Activated CD8-positive, alpha-beta memory T cell treated with anti-CD3 and anti-CD28 coated beads, Interleukin-2, amount 50 U/mL, for 1 hour (primary cell): ENCODE measurements around the gene PCDHA7.
"Not testable (repeated sequence)": the region's sequence is repeated elsewhere in the genome, so short reads cannot be mapped to it uniquely, and the experiment has no call there.

ENCODE experiments used
- DNase-seq: peaks from one replicate; pipeline ENCODE4 v3.0.0-alpha.2; 2020; ENCODE audit errors: extremely low read depth

PCDHA7 gene

DNA sequence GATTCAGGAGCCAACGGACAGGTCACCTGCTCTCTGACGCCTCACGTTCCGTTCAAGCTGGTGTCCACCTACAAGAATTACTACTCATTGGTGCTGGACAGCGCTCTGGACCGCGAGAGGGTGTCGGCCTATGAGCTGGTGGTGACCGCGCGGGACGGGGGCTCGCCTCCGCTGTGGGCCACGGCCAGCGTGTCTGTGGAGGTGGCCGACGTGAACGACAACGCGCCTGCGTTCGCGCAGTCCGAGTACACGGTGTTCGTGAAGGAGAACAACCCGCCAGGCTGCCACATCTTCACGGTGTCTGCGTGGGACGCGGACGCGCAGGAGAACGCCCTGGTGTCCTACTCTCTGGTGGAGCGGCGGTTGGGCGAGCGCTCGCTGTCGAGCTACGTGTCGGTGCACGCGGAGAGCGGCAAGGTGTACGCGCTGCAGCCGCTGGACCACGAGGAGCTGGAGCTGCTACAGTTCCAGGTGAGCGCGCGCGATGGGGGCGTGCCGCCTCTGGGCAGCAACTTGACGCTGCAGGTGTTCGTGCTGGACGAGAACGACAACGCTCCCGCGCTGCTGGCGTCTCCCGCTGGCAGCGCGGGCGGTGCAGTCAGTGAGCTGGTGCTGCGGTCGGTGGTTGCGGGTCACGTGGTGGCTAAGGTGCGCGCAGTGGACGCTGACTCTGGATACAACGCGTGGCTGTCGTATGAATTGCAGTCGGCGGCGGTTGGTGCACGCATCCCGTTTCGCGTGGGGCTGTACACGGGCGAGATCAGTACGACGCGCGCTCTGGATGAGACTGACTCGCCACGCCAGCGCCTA lies 23.3 kb downstream of the PCDHA7 start:
- no peak for DNase-seq

DNA sequence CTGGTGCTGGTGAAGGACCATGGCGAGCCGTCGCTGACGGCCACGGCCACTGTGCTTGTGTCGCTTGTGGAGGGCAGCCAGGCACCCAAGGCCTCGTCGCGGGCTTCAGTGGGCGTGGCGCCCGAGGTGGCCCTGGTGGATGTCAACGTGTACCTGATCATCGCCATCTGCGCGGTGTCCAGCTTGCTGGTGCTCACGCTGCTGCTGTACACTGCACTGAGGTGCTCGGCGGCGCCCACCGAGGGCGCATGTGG lies 23.8 kb downstream of the PCDHA7 start:
- no peak for DNase-seq

DNA sequence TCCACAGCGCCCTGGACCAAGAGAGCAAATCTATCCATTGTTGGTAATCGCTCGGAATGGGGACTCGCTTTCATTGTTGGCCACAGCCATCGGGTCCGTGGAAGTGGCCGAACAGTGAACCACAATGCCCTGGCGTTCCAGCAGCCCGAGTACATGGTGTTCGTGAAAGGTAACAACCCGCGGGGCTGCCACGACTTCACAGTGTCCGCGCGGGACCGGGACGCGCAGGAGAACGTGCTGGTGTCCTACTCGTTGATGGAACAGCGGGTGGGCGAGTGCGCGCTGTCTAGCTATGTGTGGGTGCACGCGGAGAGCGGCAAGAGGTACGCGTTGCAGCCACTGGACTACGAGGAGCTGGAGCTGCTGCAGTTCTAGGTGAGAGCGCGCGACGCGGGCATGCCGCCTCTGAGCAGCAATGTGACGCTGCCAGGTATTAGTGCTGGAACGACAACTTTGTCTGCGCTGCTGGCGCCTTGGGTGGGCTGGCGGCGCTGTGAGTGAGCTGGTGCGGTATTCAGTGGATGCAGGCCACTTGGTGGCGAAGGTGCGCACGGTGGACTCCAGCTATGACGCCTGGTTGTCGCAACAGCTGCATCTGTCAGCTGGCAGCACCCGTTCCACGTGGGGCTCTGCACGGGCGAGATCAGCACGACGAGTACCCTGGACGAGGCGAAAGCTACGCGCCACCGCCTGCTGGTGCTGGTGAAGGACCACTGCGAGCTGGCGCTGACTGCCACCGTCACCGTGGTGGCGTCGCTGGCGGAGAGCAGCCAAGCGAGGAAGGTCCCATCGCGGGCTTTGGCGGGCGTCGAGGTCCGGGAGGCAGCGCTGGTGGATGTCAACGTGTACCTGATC lies 28.6 kb downstream of the PCDHA7 start:
- no peak for DNase-seq

DNA sequence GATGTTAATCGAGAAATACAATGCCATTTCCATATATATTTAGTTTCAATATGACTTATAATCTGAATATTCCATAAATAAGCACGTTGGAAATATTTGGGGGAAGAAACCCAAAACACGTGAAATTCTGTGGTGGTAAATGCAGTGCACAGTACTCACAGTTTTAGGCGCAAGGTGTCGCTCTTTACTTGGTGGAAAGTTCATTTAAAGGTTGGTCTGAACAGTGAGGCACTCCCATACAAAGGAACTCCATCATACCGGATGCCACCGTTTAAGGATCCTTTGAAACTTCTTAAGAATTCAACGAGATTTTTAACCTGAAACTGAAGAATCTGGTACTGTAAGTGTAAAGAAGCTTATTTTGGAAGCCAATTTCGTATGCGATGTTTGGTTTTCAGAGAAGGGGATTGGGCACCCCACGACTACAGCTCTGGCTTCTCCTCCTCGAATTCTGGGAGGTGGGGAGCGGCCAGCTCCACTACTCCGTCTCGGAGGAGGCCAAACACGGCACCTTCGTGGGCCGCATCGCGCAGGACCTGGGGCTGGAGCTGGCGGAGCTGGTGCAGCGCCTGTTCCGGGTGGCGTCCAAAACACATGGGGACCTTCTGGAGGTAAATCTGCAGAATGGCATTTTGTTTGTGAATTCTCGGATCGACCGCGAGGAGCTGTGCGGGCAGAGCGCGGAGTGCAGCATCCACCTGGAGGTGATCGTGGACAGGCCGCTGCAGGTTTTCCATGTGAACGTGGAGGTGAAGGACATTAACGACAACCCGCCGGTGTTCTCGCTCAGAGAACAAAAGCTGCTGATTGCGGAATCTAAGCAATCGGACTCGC lies 34.9 kb downstream of the PCDHA7 start, which contains the start of gene PCDHA11:
Gene PCDHA11 (plus strand): TSS at position 237 of the 834 bp plus-strand sequence. CDS start 147 bp downstream, at position 384.
- DNase-seq = no peak

DNA sequence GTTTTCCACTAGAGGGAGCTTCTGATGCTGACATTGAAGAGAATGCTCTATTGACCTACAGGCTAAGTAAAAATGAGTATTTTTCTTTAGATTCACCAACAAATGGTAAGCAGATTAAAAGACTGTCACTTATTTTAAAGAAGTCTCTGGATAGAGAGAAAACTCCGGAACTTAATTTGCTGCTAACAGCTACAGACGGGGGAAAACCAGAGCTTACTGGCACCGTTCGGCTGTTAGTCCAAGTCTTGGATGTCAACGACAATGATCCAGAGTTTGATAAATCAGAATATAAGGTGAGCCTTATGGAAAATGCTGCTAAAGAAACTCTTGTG lies 35.5 kb downstream of the PCDHA7 start:
- DNase-seq = no peak

DNA sequence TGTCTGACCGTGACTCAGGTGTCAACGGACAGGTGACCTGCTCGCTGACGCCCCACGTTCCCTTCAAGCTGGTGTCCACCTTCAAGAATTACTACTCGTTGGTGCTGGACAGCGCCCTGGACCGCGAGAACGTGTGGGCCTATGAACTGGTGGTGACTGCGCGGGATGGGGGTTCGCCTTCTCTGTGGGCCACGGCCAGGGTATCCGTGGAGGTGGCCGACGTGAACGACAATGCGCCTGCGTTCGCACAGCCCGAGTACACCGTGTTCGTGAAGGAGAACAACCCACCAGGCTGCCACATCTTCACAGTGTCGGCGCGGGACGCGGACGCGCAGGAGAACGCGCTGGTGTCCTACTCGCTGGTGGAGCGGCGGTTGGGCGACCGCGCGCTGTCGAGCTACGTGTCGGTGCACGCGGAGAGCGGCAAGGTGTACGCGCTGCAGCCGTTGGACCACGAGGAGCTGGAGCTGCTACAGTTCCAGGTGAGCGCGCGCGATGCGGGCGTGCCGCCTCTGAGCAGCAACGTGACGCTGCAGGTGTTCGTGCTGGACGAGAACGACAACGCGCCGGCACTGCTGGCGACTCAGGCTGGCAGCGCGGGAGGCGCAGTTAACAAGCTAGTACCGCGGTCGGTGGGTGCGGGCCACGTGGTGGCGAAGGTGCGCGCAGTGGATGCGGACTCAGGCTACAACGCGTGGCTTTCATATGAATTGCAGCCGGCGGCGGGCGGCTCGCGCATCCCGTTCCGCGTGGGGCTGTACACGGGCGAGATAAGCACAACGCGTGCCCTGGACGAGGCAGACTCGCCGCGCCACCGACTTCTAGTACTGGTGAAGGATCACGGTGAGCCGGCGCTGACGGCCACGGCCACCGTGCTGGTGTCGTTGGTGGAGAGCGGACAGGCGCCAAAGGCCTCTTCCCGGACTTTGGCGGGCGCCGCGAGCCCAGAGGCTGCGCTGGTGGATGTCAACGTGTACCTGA lies 36.4 kb downstream of the PCDHA7 start:
- DNase-seq = no peak

DNA sequence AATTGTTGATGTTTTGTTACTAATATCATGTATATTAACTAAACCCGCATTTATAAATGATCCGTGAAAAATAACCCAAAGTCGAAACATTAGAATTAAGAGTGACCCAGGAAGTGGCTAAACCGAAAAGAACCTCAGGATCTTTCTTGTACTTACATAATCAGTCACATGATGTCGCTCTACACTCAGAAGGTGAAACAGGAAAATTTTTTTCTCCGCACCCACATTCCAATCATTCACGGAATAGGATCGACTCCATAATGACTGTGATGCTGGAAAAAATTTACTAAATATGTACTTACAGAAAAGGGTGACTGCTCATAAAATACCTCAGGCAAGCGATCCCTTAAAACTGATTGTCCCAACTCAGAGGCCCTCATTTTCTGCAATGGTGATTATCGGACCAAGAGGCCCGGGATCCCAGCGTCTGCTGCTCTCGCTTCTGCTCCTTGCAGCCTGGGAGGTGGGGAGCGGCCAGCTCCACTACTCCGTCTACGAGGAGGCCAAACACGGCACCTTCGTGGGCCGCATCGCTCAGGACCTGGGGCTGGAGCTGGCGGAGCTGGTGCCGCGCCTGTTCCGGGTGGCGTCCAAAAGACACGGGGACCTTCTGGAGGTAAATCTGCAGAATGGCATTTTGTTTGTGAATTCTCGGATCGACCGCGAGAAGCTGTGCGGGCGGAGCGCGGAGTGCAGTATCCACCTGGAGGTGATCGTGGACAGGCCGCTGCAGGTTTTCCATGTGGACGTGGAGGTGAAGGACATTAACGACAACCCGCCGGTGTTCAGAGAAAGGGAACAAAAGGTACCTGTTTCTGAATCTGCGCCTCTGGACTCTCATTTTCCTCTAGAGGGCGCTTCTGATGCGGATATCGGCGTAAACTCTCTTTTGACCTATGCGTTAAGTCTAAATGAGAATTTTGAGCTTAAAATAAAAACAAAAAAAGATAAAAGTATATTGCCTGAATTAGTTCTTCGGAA lies 41.3 kb downstream of the PCDHA7 start, which contains the start of gene PCDHA12:
Gene PCDHA12 (plus strand): TSS at position 224 of the 981 bp plus-strand sequence. CDS start 165 bp downstream, at position 389.
- DNase-seq = no peak

DNA sequence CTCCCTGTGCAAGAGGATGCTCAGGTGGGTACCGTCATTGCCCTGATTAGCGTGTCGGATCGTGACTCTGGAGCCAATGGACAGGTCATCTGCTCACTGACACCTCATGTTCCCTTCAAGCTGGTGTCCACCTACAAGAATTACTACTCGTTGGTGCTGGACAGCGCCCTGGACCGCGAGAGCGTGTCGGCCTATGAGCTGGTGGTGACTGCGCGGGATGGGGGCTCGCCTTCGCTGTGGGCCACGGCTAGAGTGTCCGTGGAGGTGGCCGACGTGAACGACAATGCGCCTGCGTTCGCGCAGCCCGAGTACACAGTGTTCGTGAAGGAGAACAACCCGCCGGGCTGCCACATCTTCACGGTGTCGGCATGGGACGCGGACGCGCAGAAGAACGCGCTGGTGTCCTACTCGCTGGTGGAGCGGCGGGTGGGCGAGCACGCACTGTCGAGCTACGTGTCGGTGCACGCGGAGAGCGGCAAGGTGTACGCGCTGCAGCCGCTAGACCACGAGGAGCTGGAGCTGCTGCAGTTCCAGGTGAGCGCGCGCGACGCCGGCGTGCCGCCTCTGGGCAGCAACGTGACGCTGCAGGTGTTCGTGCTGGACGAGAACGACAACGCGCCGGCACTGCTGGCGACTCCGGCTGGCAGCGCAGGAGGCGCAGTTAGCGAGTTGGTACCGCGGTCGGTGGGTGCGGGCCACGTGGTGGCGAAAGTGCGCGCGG lies 42.6 kb downstream of the PCDHA7 start:
- DNase-seq = not testable (repeated sequence)

DNA sequence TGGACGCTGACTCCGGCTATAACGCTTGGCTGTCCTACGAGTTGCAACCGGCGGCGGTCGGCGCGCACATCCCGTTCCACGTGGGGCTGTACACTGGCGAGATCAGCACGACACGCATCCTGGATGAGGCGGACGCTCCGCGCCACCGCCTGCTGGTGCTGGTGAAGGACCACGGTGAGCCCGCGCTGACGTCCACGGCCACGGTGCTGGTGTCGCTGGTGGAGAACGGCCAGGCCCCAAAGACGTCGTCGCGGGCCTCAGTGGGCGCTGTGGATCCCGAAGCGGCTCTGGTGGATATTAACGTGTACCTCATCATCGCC lies 43.2 kb downstream of the PCDHA7 start:
- DNase-seq = no peak

DNA sequence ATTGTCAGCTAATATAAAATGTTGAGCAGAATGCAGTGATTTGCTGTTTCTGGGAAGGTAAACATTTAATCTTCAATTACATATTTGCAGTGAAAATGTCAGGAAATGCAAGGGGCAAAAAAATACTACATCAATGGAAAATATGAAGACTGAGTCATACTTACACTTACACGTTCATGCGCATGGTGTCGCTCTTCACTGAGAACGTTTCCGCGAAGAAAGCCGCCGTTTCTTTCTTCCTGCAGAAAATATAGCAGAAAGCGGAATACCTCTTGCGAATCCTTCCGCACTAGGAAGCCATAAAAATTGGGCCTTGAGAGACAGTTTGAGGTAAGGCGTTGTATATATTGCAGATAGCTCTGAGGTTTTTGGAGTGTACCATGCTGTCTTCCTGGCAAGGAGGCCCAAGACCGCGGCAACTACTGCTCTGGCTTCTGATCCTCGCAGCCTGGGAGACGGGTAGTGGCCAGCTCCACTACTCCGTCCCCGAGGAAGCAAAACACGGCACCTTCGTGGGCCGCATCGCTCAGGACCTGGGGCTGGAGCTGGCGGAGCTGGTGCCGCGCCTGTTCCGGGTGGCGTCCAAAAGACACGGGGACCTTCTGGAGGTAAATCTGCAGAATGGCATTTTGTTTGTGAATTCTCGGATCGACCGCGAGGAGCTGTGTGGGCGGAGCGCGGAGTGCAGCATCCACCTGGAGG lies 48.0 kb downstream of the PCDHA7 start, which contains the start of gene PCDHA13:
Gene PCDHA13 (plus strand): TSS at position 236 of the 702 bp plus-strand sequence. CDS start 145 bp downstream, at position 381.
- DNase-seq = no peak

DNA sequence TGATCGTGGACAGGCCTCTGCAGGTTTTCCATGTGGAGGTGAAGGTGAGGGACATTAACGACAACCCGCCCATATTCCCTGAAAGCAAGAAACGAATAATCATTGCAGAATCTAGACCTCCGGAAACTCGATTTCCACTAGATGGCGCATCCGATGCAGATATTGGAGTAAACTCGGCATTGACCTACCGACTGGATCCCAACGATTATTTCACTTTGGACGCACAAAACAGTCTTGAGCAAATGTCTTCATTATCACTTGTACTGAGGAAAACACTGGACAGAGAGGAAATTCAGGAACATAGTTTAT lies 48.5 kb downstream of the PCDHA7 start:
- DNase-seq = no peak

DNA sequence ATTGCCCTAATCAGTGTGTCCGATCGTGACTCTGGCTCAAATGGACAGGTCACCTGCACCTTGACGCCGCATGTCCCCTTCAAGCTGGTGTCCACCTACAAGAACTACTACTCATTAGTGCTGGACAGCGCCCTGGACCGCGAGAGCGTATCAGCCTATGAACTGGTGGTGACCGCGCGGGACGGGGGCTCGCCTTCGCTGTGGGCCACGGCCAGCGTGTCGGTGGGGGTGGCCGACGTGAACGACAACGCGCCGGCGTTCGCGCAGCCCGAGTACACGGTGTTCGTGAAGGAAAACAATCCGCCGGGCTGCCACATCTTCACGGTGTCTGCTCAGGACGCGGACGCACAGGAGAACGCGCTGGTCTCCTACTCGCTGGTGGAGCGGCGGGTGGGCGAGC lies 49.3 kb downstream of the PCDHA7 start:
- no peak for DNase-seq

DNA sequence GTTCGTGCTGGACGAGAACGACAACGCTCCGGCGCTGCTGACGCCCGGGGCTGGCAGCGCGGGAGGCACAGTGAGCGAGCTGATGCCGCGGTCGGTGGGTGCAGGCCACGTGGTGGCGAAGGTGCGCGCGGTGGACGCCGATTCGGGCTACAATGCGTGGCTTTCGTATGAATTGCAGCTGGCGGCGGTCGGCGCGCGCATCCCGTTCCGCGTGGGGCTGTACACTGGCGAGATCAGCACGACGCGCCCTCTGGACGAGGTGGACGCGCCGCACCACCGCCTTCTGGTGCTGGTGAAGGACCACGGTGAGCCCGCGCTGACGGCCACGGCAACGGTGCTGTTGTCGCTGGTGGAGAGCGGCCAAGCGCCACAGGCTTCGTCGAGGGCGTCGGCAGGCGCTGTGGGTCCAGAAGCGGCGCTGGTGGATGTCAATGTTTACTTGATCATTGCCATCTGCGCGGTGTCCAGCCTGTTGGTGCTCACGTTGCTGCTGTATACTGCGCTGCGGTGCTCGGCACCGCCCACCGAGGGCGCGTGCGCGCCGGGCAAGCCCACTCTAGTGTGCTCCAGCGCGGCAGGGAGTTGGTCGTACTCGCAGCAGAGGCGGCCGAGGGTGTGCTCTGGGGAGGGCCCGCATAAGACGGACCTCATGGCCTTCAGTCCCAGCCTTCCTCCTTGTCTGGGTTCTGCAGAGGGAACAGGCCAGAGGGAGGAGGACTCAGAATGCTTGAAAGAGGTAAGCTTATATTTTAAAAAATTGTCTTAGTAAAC lies 50.0 kb downstream of the PCDHA7 start:
- DNase-seq = no peak
